GM12878 (cell line): Measurements from ENCODE around the gene OSBPL2.

Source experiments
- NFYB ChIP-seq: IDR thresholded peaks from 2 replicates; pipeline ENCODE4 v1.6.1; 2011; ENCODE audit warnings: low read depth, mild to moderate bottlenecking, low read length, improper control_type of control experiment, moderate library complexity; ENCODE audit not compliant: insufficient read depth
- ZNF274 ChIP-seq: IDR thresholded peaks from one replicate; pipeline ENCODE4 v1.8.0; 2011; ENCODE audit not compliant: insufficient read length, insufficient read depth
- TF ChIP-seq, protein P1 (sequence below): fragments of 450-650 bp; IDR thresholded peaks from 2 replicates; pipeline ENCODE4 v1.6.1; 2018; ENCODE audit warnings: mild to moderate bottlenecking, low read depth, moderate library complexity; ENCODE audit not compliant: partially characterized antibody

DNA sequence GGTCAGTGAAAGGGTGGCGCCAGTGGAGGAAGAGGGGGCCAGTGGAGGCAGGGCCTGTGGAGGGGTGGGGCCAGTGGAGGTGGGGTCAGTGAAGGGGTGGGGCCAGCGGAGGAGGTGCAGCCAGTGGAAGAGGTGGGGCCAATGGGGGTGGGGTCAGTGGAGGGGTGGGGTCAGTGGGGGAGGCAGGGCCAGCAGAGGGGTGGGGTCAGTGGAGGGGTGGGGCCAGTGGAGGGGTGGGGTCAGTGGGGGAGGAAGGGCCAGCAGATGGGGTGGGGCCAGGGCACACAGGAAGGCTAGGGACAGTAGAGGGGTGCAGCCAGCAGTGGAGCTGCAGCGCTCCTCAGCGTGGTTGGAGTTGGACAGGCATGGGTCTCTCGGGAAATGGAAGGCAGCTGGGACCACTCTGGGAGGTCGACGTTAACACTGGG is 83.2 kb downstream of the OSBPL2 start:
- TF ChIP-seq, protein P1, sequence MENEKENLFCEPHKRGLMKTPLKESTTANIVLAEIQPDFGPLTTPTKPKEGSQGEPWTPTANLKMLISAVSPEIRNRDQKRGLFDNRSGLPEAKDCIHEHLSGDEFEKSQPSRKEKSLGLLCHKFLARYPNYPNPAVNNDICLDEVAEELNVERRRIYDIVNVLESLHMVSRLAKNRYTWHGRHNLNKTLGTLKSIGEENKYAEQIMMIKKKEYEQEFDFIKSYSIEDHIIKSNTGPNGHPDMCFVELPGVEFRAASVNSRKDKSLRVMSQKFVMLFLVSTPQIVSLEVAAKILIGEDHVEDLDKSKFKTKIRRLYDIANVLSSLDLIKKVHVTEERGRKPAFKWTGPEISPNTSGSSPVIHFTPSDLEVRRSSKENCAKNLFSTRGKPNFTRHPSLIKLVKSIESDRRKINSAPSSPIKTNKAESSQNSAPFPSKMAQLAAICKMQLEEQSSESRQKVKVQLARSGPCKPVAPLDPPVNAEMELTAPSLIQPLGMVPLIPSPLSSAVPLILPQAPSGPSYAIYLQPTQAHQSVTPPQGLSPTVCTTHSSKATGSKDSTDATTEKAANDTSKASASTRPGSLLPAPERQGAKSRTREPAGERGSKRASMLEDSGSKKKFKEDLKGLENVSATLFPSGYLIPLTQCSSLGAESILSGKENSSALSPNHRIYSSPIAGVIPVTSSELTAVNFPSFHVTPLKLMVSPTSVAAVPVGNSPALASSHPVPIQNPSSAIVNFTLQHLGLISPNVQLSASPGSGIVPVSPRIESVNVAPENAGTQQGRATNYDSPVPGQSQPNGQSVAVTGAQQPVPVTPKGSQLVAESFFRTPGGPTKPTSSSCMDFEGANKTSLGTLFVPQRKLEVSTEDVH, result no peak
- TF ChIP-seq NFYB (no peak), ZNF274 (no peak)
